HG02759 (cell line): ENCODE data around the gene TXN.
"Not testable (repeated sequence)": the region's sequence is repeated elsewhere in the genome, so short reads cannot be mapped to it uniquely, and the experiment has no call there.

Experiments
- ATAC-seq: cut with Tn5 transposase; IDR thresholded peaks from one replicate; pipeline ENCODE4 v1.9.1; 2021; ENCODE audit warnings: mild to moderate bottlenecking, moderate library complexity; ENCODE audit not compliant: unreplicated experiment

Gene TXN

GRCh38 chr9:110214090-110214489, 42.2 kb downstream of the TXN start:
- ATAC-seq, result no peak

DNA sequence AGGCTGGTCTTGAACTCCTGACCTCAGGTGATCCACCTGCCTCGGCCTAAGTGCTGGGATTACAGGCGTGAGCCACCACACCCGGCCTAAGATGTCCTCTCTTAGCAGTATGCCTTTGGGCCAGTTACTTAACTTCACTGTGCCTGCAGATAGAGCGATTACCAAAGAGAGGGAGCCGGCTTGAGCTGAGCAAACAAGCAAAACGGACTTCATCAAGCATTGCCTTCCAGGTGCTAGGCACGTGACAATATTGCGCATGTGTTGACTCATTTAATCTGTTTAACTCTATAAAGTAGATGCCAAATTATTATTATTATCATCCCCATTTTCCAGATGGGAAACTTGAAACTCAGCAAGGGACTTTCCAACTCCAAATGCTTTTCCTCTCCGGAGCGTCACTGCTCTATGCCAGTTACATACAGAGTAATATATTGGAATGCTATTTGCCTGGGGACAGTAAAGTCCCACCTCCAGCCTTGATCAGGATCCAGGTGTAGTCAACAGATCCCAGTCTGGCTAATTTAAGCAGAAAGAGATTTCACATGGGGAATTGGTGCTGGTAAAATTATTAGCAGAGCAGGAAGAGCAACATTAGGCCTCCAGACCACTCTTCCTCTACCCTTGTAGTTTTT, 42.8 kb downstream of the TXN start:
- ATAC-seq, result no peak

DNA sequence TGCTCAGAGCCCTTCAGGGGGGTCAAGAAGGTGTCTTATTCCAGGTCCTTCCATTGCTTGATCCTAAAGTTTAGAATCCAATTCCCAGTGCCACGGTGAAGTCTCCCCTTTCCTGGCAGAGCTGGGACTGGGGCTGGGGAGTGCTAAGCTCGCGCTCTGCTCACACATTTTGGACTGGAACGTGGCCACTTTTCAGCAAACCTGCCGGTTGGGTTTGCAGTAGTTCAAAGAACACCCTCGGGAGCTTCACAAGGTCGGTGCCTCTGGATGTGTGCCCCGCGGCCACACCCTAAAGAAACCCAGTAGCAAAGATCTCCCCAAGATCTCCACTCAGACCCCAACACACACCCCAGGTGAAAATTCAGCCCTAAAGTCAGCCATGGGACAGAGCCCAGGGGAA, 48.3 kb downstream of the TXN start, which contains the start of gene C9orf152:
TSS of gene C9orf152 (minus strand) at position 129 of the 400 bp plus-strand sequence. CDS start 580 bp downstream, outside the sequence.
- ATAC-seq, result no peak

GRCh38 chr9:110207071-110207641, 49.2 kb downstream of the TXN start:
- ATAC-seq, result no peak

DNA sequence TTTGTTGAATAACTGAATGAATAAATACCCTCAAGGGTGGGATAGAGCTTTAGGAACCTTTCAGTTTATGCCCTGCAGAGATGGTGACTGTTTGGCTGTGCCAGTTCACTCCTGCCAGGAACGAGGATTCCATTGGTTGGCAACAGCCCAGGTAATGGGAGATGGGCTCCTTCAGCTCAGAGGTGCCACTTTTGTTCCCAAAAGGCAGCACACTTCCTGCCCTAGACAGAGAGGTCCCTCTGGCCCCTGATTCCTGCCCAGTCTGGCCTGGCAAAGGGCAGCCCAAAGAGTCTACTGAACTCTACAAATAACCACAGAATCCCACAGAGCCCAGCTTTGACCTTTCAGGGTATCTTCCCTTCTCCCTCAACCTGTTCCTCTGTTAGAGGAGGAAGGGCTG, 49.9 kb downstream of the TXN start:
- no peak for ATAC-seq

DNA sequence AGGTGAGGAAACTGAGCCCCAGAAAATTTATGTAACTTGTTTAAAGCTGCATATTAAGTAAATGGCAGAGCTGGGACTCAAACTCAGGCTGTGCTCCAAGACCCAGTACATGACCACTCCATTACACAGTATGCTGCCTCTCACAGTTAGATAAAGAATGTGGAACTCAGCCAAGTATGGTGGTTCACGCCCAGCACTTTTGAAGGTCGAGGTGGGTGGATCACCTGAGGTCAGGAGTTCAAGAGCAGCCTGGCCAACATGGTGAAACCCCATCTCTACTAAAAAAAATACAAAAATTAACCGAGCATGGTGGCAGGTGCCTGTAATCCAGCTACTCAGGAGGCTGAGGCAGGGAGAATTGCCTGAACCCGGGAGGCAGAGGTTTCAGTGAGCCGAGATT, 50.7 kb downstream of the TXN start:
- ATAC-seq, result not testable (repeated sequence)

GRCh38 chr9:110202232-110202631, 54.1 kb downstream of the TXN start:
- no peak for ATAC-seq

DNA sequence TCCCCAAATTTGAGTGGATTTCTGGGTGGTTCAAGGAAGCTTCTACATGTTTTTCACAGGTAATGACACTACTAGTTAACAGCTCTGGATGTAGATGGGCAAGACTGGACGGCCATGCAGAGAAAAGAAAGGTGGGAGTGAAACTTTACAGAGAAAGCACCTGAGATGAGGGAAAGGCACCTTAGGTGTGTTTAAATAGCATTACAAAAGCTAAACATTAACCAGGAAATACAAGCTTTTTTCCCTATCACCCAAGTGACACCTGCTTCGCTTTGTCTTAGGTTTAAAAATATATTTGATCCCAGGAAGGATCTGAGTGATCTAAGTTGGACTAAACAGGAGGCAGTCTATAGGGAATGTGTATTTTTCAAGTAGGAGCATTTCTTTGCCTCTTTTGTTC, 56.7 kb downstream of the TXN start:
- no peak for ATAC-seq

DNA sequence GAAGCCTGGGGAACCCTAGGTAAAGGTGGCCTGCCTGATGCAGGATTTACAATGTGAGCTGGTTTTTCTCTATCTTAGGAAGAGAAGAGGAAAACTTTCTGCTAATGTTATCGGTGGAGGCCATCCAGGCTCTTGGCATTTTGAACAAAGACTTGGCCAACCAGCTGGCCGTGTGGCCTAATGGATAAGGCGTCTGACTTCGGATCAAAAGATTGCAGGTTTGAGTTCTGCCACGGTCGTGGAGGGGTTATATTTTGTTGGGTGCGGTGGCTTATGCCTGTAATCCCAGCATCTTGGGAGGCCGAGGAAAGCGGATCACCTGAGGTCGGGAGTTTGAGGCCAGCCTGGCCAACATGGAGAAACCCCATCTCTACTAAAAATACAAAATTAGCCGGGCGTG, 58.0 kb downstream of the TXN start:
- no peak for ATAC-seq

DNA sequence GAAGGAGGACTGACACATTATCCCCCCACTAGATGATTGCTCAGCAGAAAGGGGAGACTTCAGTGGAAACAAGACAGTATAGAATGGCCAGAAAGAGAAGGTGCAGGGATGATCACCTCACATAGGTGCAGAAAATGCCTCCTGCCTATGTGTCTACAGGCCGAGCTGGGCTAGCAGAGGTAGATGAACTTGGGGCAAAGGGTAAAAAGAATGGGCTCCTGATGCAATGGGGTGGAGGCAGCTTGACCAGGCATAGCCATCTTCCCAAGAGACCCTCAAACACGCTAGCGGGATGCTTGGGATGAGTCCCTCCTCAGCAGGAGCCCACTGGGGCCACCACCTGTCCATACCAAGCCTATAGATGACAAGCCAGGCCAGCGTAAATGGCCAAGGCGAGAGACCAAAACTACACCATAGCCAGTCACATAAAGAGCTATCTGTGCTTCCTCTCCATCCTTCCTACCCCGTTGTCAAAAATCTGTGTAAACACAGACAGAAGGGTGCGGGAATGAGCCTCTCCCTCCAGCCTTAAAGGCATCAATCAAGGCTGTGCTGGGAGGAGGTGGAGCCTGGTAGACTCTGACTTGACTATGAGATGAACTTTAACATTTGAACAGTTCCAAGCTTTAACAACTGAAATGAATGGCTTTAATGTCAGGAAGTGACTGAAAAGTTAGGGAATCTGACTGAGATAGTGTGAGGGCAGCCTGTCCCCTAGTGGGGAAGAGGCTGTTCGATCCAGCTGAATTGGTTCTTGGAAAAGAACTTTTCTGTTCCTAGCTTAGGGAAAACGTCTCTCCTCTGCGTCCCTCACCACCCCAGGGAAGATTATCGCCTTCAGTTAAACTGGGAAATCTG, 58.7 kb downstream of the TXN start:
- ATAC-seq, result no peak

- not testable (repeated sequence) for ATAC-seq
Observed at GRCh38 chr9:110196084-110196499, 60.2 kb downstream of the TXN start.
